ENCODE data around the gene NBPF3. TPM values are rescaled to one million over a fixed set of nuclear protein-coding genes. Genes with fewer than 3 reads are reported as not detected.
"Not testable (repeated sequence)": the region's sequence is repeated elsewhere in the genome, so short reads cannot be mapped to it uniquely, and the experiment has no call there.

Gene NBPF3
- polyA plus RNA-seq, 6 donors from 2014 or later: 0.29 to 2.1 (median 0.43) TPM; not detected in 1

DNA sequence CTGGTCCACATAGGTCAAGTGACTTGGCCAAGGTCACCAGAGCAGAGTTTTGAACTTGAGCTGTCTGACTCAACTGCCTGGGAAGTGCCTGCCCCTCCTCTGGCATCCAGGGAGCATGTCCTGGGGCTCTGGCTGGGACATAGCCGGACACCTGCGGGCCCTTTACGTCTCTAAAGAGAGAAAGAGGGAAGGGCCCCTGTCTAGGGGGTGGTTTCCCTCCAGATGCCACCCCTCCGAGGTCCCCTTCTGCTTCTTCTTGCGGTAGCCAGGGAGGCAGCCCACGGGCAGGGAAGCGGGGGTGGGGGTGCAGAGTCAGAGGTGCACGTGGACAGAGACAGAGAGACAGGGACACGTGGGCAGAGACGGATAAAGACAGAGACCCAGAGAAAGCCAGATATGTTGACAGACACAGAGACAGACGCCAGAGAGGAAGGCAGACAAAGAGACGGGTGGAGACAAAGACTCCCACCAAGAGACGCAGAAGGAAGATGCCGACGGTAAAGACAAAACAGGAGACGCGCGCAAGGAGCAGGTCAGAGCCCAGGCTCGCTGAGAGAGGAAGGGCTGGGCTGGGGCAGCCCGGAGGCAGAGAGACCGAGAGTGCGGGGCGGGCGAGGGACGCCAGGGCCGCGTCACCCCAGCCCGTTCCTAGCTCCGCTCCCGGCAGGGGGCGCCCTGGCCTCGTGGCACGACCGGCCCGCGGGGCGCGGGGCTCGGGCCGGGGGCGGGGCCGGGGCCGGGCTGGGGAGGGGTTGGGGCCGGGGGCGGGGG lies 68.8 kb downstream of the NBPF3 start:
- peak; percentile 92 to 93 for ATAC-seq (ENCODE audit: low read depth in 2 of 2)
- peaks cover 0 to 3% (median 0%) of the 10 kb centered on the region in 7 donors for H3K9me3 Mint-ChIP-seq
- H3K27ac Mint-ChIP-seq: peak overlapping the region in 3 of 6 donors; percentile 3 to 61 (median 44)
- peaks cover 43 to 64% (median 62%) of the 10 kb centered on the region in 3 donors for H3K27me3 Mint-ChIP-seq
- no peaks in the 10 kb centered on the region for H3K36me3 Mint-ChIP-seq
- peaks cover 12 to 24% (median 21%) of the 10 kb centered on the region in 3 donors for H3K4me1 Mint-ChIP-seq
- peak overlapping the region; percentile 76 to 96 (median 86) for H3K4me3 Mint-ChIP-seq
- peak; percentile 70 for DNase-seq

DNA sequence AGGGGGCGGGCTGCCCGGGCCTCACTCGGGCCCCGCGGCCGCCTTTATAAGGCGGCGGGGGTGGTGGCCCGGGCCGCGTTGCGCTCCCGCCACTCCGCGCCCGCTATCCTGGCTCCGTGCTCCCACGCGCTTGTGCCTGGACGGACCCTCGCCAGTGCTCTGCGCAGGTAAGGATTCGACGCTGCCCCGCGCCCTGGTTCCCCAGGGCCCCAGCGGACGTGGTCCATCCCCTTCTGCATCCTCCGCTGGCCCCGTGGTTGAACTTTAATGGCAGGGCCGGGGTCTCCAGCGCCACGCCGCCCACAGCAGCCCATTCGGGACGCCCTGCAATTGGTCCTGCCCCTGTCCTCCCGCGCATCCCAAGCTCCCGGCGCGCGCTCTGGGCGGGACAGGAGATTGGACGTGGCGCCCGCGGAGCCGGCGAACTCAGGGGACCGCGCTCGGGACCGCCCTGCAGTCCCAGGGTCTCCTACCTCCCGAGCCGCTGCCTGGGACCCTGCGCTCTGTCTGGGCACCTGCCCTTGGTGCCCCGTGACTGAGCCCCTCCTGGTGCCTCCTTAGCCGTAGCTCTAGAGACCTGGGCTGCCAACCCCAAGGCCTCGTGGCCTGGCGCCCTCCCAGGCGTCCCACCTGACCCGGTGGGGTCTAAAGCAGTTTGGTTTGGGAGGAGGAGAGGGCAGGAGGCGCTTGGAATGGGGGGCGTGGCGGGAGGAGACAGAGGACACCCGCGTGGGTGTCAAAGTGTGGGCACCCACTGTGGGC lies 69.6 kb downstream of the NBPF3 start, which contains the start of gene ALPL:
Gene ALPL, plus strand, starts transcription at position 73 of the 762 bp plus-strand sequence. CDS start 44,659 bp downstream, outside the sequence.
- peaks cover 43 to 59% (median 54%) of the 10 kb centered on the region in 3 donors for H3K27me3 Mint-ChIP-seq
- peak within 1 kb of the TSS; percentile 76 to 96 (median 86) for H3K4me3 Mint-ChIP-seq
- H3K27ac Mint-ChIP-seq: peak within 1 kb of the TSS in 3 of 6 donors; percentile 44 to 61 (median 59)
- H3K9me3 Mint-ChIP-seq: peaks cover 0 to 3% (median 0%) of the 10 kb centered on the region in 7 donors
- peak; percentile 15 to 21 for ATAC-seq (ENCODE audit: low read depth in 2 of 2)
- no peak for DNase-seq
- H3K36me3 Mint-ChIP-seq: no peaks in the 10 kb centered on the region
- H3K4me1 Mint-ChIP-seq: peaks cover 20 to 31% (median 29%) of the 10 kb centered on the region in 3 donors

DNA sequence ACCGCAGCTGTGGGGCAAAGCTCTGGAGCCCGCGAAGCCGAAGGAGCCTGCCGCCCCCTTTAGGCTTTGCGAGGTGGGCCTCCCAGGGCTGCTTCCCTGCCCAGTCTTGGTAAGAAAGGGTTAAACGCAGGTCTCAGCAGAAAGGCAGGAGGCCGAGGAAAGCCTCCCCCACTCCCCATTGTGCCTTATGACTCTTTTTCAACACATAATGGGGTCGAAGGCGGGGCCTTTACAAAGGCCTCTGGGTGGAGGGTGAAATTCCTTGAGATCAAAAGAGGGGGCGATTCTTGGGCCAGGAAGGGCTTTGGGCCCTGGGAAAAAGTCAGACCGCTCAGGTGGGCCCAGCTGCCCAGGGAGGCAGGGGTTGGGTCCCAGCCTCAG lies 70.2 kb downstream of the NBPF3 start:
- no peak for DNase-seq
- Mint-ChIP-seq H3K27ac (peak overlapping the region in 1 of 6 donors; percentile 59), H3K4me3 (peak overlapping the region in 6 of 8 donors; percentile 46 to 88 (median 68)), H3K36me3 (no peaks in the 10 kb centered on the region), H3K9me3 (peaks cover 0 to 3% (median 0%) of the 10 kb centered on the region in 7 donors), H3K4me1 (peaks cover 22 to 35% (median 34%) of the 10 kb centered on the region in 3 donors), H3K27me3 (peaks cover 41 to 56% (median 51%) of the 10 kb centered on the region in 3 donors)
- no peak for ATAC-seq (ENCODE audit: low read depth in 2 of 2)

DNA sequence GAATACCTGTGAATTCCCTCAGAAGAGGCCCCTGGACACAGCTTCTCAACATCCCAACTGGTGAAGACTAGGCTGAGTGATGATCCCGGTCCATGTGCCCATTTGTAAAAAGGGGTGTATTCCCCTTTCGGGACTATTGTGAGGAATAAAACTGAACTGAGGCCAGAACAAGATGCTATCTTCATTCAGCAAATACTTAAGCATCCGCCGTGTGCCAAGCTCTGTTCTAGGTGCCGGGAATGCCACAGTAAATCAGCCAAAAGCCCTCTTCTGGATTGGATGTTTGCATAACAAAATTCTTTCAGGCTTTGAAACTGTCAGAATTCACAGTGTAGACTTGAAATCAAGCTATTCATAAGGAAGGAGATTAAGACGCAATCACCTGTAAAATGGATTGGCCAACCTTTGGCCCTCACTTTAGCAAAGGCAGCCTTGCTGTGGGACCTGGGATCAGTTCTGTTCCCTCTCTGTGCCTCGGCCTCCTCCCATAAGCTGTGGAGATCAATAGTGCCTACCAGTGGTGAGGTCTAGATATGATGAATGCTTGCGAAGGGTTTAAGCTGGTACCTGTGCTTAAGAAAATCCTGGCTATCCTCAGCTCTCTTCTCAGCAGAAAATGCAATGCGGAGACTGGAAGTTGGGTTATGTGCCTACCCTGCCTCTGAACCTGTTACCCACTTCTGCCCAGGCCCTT lies 71.1 kb downstream of the NBPF3 start:
- no peak for DNase-seq
- Mint-ChIP-seq H3K9me3 (peaks cover 0 to 3% (median 0%) of the 10 kb centered on the region in 7 donors), H3K36me3 (peaks cover 0 to 2% of the 10 kb centered on the region in 2 donors), H3K4me1 (peaks cover 23 to 42% (median 40%) of the 10 kb centered on the region in 3 donors), H3K27me3 (peaks cover 37 to 47% (median 44%) of the 10 kb centered on the region in 3 donors), H3K27ac (peak overlapping the region in 2 of 6 donors; percentile 8 to 88), H3K4me3 (peak overlapping the region in 4 of 8 donors; percentile 4 to 49 (median 18))
- no peak for ATAC-seq (ENCODE audit: low read depth in 2 of 2)

DNA sequence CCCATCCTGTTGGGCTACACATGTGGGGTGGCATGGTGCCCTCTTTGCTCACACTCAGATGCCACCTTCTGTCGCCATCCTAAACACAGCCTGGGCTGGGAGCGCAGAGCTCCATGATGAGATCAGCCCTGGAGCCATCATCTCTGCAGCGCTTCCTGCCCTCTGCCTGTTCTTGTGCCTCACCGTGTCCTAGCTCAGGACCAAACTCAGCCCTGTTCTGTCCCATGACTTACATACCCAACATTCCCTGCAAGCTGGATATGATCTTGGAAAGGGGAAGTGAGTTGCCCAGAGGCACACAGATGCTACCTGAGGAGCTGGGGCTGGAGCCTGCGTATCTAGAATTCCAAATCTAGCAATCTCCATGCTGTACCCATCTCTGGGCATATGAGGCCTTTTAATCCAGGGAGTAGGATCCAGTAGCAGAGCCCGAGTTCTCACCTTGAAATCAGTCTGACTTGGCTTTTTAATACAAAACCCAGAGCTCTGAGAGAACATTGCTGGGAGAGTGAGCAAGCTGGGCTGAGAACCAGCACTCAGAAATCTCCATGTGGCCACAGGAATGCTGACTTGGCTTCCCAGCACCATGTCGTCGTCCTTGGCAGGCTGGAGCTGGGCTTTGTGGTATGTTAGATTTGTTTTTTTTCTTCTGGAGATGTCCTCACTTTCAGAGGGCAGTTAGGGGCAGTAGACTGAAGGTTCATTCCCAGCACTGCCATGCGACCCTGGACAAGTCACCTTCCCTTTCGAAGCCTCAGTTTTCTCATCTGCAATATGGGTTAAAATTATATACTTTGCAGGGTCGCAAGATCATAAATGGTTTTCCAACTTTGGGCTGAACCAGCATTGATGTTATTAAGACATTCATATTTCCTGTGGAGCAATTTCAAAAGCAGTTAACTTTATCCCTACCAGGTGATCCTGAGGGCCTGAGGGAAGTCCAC lies 71.9 kb downstream of the NBPF3 start:
- Mint-ChIP-seq H3K4me1 (peaks cover 24 to 48% (median 48%) of the 10 kb centered on the region in 3 donors), H3K27me3 (peaks cover 31 to 41% (median 38%) of the 10 kb centered on the region in 3 donors), H3K9me3 (peaks cover 0 to 3% (median 0%) of the 10 kb centered on the region in 7 donors), H3K4me3 (peak overlapping the region in 1 of 8 donors; percentile 49), H3K36me3 (peaks cover 0 to 7% of the 10 kb centered on the region in 2 donors), H3K27ac (peak overlapping the region in 2 of 6 donors; percentile 18 to 81)
- ATAC-seq (ENCODE audit: low read depth in 2 of 2) (no peak), DNase-seq (no peak)

DNA sequence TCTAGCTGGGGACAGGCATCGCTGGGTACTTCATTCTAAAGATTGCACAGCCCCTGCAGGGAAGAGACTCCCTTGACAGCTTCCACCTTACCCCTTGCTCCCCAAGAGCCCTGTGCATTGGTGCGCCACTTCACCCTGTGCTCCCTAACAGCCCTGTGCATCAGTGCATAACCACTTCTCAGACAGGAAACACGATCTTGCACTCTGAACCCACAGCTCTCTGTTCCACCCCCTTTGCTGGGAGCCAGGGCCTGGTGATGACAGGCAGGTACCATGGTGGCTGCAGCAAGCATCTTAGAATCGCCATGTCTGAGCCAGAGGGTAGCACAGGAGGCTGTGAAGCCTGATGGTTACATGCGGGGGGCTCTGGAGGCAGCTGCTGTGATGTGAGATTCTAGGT lies 74.3 kb downstream of the NBPF3 start:
- Mint-ChIP-seq H3K4me3 (peak overlapping the region in 6 of 8 donors; percentile 8 to 72 (median 63)), H3K27ac (peak overlapping the region in 1 of 6 donors; percentile 15), H3K27me3 (peaks cover 17 to 19% (median 19%) of the 10 kb centered on the region in 3 donors), H3K4me1 (peaks cover 37 to 65% (median 62%) of the 10 kb centered on the region in 3 donors), H3K36me3 (peaks cover 0 to 7% of the 10 kb centered on the region in 2 donors), H3K9me3 (no peaks in the 10 kb centered on the region)
- DNase-seq (no peak), ATAC-seq (ENCODE audit: low read depth in 2 of 2) (peak; percentile 13 to 48)

DNA sequence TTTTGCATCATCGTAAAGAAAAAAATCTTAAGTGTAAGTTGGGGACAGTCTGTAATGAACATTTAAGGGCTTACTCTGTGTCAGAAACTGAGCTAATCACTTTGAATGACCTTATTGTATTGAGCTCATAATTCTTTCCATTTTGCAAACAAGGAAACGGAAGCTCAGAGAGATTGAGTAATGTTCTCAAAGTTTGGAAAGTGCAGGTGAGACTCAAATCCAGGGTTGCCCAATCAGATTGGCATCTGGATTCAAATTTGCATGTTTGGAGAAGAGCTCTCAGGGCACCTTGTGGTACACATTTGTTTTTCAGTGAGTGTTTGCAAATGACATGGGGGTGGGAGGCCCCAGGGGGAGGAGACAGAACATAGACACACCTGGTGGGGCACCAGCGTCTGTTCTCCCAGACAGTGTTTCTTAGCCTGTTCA lies 77.2 kb downstream of the NBPF3 start:
- peak overlapping the region in 2 of 8 donors; percentile 3 to 15 for H3K4me3 Mint-ChIP-seq
- ATAC-seq (ENCODE audit: low read depth in 2 of 2) (peak in 1 of 2 donors; percentile 31), DNase-seq (peak; percentile 25)
- H3K4me1 Mint-ChIP-seq: peaks cover 43 to 81% (median 67%) of the 10 kb centered on the region in 3 donors
- H3K27ac Mint-ChIP-seq: peak overlapping the region; percentile 70 to 99 (median 92)
- H3K27me3 Mint-ChIP-seq: peaks cover 0 to 8% (median 0%) of the 10 kb centered on the region in 3 donors
- peaks cover 0 to 7% of the 10 kb centered on the region in 2 donors for H3K36me3 Mint-ChIP-seq
- no peaks in the 10 kb centered on the region for H3K9me3 Mint-ChIP-seq

DNA sequence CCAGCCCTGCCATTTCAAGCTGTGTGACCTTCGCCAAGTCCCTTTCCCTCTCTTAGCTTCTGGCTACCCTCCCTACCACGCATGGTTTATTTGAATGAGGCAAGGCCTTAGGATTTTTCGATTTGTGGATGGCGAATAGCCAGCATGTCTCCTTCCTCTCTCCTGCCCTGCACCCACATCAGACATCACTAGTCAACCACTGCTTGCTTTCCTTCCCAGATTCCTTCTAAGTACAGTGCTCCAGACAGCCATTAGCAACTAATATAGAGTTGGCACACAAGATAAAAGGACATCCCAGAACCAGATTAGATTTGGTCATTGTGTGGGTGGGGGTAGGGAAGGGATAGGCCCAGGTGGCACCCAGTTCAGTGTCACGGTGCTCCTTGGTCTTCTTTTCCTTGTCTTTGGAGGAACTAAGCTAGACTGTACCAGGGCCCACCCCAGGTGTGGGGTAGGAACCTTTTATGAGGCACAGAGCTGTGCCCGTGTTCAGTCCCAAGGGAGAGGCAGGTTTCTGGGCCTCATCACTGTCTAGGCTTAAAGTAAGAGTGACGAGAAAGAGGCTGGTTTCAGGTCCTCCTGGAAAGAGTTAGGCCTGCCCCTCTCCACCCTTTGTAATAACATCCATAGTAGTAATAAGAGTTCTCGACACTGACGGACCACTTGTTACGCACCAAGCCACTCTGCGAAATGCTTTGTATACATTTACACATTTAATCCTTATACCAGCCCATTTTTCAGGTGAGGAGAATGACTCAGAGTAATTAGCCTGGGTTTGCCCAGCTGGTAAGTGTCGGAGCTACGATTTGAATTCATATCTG lies 77.9 kb downstream of the NBPF3 start:
- Mint-ChIP-seq H3K36me3 (peaks cover 0 to 7% of the 10 kb centered on the region in 2 donors), H3K9me3 (no peaks in the 10 kb centered on the region), H3K4me1 (peaks cover 47 to 88% (median 68%) of the 10 kb centered on the region in 3 donors), H3K27me3 (peaks cover 0 to 8% (median 0%) of the 10 kb centered on the region in 3 donors), H3K4me3 (peak overlapping the region in 6 of 8 donors; percentile 2 to 74 (median 36)), H3K27ac (peak overlapping the region; percentile 70 to 99 (median 92))
- DNase-seq (peak; percentile 55), ATAC-seq (ENCODE audit: low read depth in 2 of 2) (peak; percentile 73 to 76)

DNA sequence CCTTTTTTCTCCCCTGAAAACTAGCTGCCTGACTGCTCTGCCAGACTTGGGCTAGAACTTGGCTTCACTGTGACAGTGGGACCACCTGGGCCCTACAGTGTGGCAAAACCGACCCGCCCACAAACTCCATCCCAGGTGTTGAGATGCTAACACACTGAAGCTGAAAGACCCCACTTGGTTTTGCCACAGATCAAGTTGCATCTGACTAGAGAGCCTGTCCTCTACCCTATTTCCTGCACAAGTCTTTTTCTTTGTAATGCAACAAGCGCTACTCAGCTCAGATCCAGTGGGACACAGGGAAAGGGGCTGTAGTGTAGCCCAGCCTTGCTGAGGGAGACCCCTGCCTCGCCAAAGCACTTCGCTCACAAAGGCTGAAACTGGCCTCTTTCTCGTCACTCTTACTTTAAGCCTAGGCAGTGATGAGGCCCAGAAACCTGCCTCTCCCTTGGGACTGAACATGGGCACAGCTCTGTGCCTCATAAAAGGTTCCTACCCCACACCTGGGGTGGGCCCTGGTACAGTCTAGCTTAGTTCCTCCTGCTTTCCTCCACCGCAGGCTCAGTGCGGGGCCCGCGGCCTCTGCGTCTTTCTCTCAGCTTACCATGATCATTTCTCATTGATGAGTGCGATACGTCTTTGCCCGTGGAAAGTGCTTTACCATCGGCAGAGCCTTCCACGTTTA lies 79.0 kb downstream of the NBPF3 start:
- ATAC-seq (ENCODE audit: low read depth in 2 of 2): peak; percentile 65 to 74
- Mint-ChIP-seq H3K27me3 (peaks cover 0 to 8% (median 0%) of the 10 kb centered on the region in 3 donors), H3K27ac (peak overlapping the region; percentile 91 to 99 (median 94)), H3K9me3 (no peaks in the 10 kb centered on the region), H3K4me3 (peak overlapping the region; percentile 16 to 87 (median 72)), H3K36me3 (peaks cover 0 to 7% of the 10 kb centered on the region in 2 donors), H3K4me1 (peaks cover 51 to 89% (median 71%) of the 10 kb centered on the region in 3 donors)
- DNase-seq: peak; percentile 69

DNA sequence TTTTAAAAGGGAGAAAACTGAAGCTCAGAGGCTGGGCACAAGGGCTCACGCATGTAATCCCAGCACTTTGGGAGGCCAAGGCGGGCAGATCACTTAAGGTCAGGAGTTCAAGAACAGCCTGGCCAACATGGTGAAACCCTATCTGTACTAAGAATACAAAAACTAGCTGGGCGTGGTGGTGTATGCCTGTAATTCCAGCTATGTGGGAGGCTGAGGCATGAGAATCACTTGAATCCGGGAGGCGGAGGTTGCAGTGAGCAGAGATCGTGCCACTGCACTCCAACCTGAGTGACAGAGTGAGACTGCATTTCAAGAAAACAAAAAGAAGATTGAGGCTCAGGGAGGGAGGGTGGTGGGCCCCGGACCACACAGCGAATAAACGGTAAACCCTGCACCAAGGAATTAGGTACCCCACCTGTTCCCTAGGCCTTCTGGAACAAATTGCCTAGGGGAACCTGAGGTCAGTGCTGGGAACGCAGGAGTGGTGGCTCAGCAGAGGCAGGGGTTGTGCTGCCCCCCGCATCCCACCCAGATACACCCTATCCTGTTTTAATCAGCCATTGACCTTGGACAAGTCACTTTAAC lies 79.6 kb downstream of the NBPF3 start:
- peak overlapping the region in 5 of 6 donors; percentile 91 to 99 (median 95) for H3K27ac Mint-ChIP-seq
- H3K4me1 Mint-ChIP-seq: peaks cover 47 to 89% (median 68%) of the 10 kb centered on the region in 3 donors
- H3K27me3 Mint-ChIP-seq; DNase-seq; ATAC-seq (ENCODE audit: low read depth in 2 of 2); H3K9me3 Mint-ChIP-seq; H3K36me3 Mint-ChIP-seq: not testable (repeated sequence)
- peak overlapping the region; percentile 16 to 87 (median 70) for H3K4me3 Mint-ChIP-seq
